Liver (tissue), 9 donors: Measurements from ENCODE around the gene CLINT1. TPM values are rescaled to one million over a fixed set of nuclear protein-coding genes. Genes with fewer than 3 reads are reported as not detected.

Source experiments
- DNase-seq: peaks from one replicate; pipeline ENCODE4 v3.0.0-alpha.2; 2017; ENCODE audit warnings: low spot score
- H3K27ac ChIP-seq, 2 donors: one replicate each; pipeline ENCODE4 v1.7.0; 2013; ENCODE audit warnings: inconsistent platforms in 2 of 2, low read length in 2 of 2, control low read depth in 1 of 2, low read depth in 1 of 2, mild to moderate bottlenecking in 1 of 2
- H3K27me3 ChIP-seq, 4 donors: one replicate each; pipeline versions ENCODE4 v1.6.1 to v1.7.0; 2013; ENCODE audit warnings: low read length in 3 of 4, inconsistent platforms in 1 of 4, mild to moderate bottlenecking in 1 of 4, moderate library complexity in 1 of 4; ENCODE audit not compliant: control insufficient read depth in 4 of 4, insufficient read depth in 4 of 4
- H3K36me3 ChIP-seq, 4 donors: one replicate each; pipeline versions ENCODE4 v1.6.1 to v1.7.0; 2013; ENCODE audit warnings: low read length in 3 of 4, mild to moderate bottlenecking in 3 of 4, low read depth in 1 of 4, moderate library complexity in 1 of 4; ENCODE audit not compliant: control insufficient read depth in 4 of 4, insufficient read depth in 3 of 4
- H3K4me1 ChIP-seq, 4 donors: one replicate each; pipeline versions ENCODE4 v1.6.1 to v1.7.0; 2013; ENCODE audit warnings: low read length in 3 of 4, mild to moderate bottlenecking in 3 of 4, moderate library complexity in 1 of 4; ENCODE audit not compliant: control insufficient read depth in 4 of 4, insufficient read depth in 4 of 4
- H3K4me3 ChIP-seq, 3 donors: one replicate each; pipeline versions ENCODE4 v1.6.1 to v1.7.0; 2013; ENCODE audit warnings: low read length in 3 of 3, control low read depth in 1 of 3, low read depth in 1 of 3, mild to moderate bottlenecking in 1 of 3
- H3K9ac ChIP-seq, 2 donors: one replicate each; pipeline ENCODE4 v1.7.0; 2013; ENCODE audit warnings: low read length in 2 of 2, mild to moderate bottlenecking in 2 of 2, moderate library complexity in 2 of 2, control low read depth in 1 of 2, low read depth in 1 of 2
- H3K9me3 ChIP-seq, 4 donors: one replicate each; pipeline versions ENCODE4 v1.6.1 to v1.7.0; 2013; ENCODE audit warnings: low read length in 3 of 4; ENCODE audit not compliant: control insufficient read depth in 4 of 4
- ATF3 ChIP-seq: IDR thresholded peaks from 2 replicates; pipeline ENCODE4 v1.6.1; 2016; ENCODE audit warnings: antibody characterized with exemption
- EGR1 ChIP-seq, 2 donors: IDR thresholded peaks; 2 replicates each; pipeline ENCODE4 v1.6.1; 2016 to 2018; ENCODE audit warnings: antibody characterized with exemption in 2 of 2, low read depth in 2 of 2
- FOXA2 ChIP-seq: IDR thresholded peaks from 2 replicates; pipeline ENCODE4 v1.6.1; 2016; ENCODE audit warnings: antibody characterized with exemption
- HNF4A ChIP-seq, 2 donors: conservative IDR thresholded peaks; 2 replicates each; pipeline ENCODE4 v1.6.1; 2016; ENCODE audit warnings: antibody characterized with exemption in 2 of 2, mild to moderate bottlenecking in 2 of 2
- HNF4G ChIP-seq: IDR thresholded peaks from 2 replicates; pipeline ENCODE4 v1.6.1; 2016; ENCODE audit warnings: antibody characterized with exemption
- JUND ChIP-seq, 2 donors: IDR thresholded peaks; 2 replicates each; pipeline ENCODE4 v1.6.1; 2016; ENCODE audit warnings: antibody characterized with exemption in 2 of 2
- MAX ChIP-seq: IDR thresholded peaks from 2 replicates; pipeline ENCODE4 v1.6.1; 2016; ENCODE audit warnings: antibody characterized with exemption
- NR2F2 ChIP-seq: IDR thresholded peaks from 2 replicates; pipeline ENCODE4 v1.6.1; 2016; ENCODE audit warnings: antibody characterized with exemption
- RXRA ChIP-seq, 2 donors: IDR thresholded peaks; 2 replicates each; pipeline ENCODE4 v1.6.1; 2017 to 2018; ENCODE audit warnings: antibody characterized with exemption in 2 of 2, mild to moderate bottlenecking in 1 of 2
- SP1 ChIP-seq: IDR thresholded peaks from 2 replicates; pipeline ENCODE4 v1.6.1; 2018; ENCODE audit warnings: antibody characterized with exemption, mild to moderate bottlenecking
- YY1 ChIP-seq: IDR thresholded peaks from 2 replicates; pipeline ENCODE4 v1.6.1; 2016; ENCODE audit warnings: antibody characterized with exemption, mild to moderate bottlenecking
- WGBS: extraction: QIAGEN DNeasy Blood & Tissue Kit; methylation state at CpG from one replicate; pipeline ENCODE4 v1.1.7; 2013; 5-methylcytosine and 5-hydroxymethylcytosine counted together
- polyA plus RNA-seq, 2 donors: library from polyadenylated mRNA; stranded (reverse) in 1 of 2; unstranded in 1 of 2; fragments of 200-250 nt in 1 of 2; fragments of >200 nt in 1 of 2; fragmentation: Nextera tagmentation in 1 of 2; extraction: Ambion mirVana in 1 of 2; gene quantifications; one replicate each; pipeline versions ENCODE4 v1.2.1 to v1.2.3, GENCODE V29; 2013 to 2015
- total RNA-seq, 2 donors: library from RNA; depleted of rRNA; stranded (reverse); fragments of >200 nt; gene quantifications; one replicate each; pipeline ENCODE4 v1.2.3, GENCODE V29; 2014
- TF ChIP-seq, protein P1 (sequence below): IDR thresholded peaks from 2 replicates; pipeline ENCODE4 v1.6.1; 2016; ENCODE audit warnings: antibody characterized with exemption, mild to moderate bottlenecking
- TF ChIP-seq, protein P2 (sequence below): IDR thresholded peaks from 2 replicates; pipeline ENCODE4 v1.6.1; 2016; ENCODE audit warnings: antibody characterized with exemption
- TF ChIP-seq, protein P3 (sequence below): fragments of 150-350 bp; IDR thresholded peaks from 2 replicates; pipeline ENCODE4 v1.5.1; 2017; ENCODE audit warnings: improper control_type of control experiment, low read depth, low read length; ENCODE audit not compliant: missing input control
- donor health status: healthy.
- donor health status: healthy.
- donor health status: healthy.
- donor health status: healthy.
- donor health status: healthy.

CLINT1 gene
- total and polyA plus RNA-seq, 4 donors = 34.8 to 115 (median 68.3) TPM

DNA sequence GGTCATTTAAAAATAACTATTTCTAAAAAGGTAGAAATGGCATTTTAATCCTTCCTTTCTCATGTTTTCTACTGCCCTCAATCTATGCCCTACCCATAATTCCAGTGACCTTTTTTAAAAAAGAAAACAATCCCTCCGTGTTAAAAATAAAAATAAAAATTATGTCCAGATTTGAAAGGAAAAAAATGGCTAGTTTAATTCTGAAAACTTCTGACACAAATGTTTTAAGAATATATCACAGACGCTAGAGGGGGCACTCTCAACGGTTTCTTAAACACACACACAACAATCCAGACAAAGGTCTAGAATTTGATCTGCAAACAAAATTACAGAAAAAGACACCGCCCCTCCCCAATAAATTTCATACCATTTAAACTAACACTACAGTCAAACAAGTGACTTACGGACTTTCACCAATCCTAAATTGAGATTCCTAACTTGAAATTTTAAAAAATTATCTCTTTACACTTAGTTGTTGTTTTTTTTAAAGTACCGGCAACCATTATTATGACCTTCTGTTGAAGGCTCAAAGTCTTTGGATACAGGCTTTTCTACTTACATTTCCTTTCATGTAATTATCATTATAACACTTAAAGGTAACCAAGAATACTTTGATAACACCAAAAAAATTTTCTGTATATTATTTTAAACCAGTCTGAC, 38.2 kb downstream of the CLINT1 start (continued):
- TF ChIP-seq, protein P1, sequence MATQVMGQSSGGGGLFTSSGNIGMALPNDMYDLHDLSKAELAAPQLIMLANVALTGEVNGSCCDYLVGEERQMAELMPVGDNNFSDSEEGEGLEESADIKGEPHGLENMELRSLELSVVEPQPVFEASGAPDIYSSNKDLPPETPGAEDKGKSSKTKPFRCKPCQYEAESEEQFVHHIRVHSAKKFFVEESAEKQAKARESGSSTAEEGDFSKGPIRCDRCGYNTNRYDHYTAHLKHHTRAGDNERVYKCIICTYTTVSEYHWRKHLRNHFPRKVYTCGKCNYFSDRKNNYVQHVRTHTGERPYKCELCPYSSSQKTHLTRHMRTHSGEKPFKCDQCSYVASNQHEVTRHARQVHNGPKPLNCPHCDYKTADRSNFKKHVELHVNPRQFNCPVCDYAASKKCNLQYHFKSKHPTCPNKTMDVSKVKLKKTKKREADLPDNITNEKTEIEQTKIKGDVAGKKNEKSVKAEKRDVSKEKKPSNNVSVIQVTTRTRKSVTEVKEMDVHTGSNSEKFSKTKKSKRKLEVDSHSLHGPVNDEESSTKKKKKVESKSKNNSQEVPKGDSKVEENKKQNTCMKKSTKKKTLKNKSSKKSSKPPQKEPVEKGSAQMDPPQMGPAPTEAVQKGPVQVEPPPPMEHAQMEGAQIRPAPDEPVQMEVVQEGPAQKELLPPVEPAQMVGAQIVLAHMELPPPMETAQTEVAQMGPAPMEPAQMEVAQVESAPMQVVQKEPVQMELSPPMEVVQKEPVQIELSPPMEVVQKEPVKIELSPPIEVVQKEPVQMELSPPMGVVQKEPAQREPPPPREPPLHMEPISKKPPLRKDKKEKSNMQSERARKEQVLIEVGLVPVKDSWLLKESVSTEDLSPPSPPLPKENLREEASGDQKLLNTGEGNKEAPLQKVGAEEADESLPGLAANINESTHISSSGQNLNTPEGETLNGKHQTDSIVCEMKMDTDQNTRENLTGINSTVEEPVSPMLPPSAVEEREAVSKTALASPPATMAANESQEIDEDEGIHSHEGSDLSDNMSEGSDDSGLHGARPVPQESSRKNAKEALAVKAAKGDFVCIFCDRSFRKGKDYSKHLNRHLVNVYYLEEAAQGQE = no peak
- no peak for TF ChIP-seq NR2F2
- no peak for TF ChIP-seq HNF4G
- TF ChIP-seq ATF3 = no peak
- TF ChIP-seq YY1 = no peak
- TF ChIP-seq, protein P2, sequence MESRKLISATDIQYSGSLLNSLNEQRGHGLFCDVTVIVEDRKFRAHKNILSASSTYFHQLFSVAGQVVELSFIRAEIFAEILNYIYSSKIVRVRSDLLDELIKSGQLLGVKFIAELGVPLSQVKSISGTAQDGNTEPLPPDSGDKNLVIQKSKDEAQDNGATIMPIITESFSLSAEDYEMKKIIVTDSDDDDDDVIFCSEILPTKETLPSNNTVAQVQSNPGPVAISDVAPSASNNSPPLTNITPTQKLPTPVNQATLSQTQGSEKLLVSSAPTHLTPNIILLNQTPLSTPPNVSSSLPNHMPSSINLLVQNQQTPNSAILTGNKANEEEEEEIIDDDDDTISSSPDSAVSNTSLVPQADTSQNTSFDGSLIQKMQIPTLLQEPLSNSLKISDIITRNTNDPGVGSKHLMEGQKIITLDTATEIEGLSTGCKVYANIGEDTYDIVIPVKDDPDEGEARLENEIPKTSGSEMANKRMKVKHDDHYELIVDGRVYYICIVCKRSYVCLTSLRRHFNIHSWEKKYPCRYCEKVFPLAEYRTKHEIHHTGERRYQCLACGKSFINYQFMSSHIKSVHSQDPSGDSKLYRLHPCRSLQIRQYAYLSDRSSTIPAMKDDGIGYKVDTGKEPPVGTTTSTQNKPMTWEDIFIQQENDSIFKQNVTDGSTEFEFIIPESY = no peak
- TF ChIP-seq SP1 = no peak

DNA sequence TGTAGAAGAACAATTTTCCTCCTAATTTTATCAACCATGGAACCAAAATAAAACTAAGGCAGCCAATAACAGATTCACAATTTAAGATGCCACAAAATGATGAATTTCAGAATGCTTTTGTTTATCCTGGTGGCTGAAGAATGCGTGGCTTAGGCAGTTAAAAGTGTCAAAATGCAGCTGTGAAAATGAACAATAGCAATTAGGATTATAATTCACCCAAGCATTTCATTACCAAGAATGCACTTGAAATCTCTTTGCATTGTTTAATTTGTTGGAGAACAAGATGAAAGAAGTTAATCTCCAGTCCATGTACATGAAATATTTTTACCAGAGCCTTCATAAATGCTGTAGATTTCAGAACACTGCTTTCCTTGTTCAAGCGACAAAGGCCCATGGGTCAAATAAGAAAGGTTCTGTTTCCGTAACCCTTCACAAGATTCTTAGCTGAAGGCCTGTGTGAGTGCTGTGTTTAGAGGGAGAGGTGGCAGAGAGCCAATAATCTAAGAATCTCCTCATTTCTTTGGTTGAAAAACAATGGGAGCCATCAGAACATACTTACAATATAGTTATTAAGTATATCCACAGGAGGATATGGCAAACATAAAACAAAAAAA, 39.3 kb downstream of the CLINT1 start:
- peaks cover 2 to 40% (median 34%) of the 10 kb centered on the region in 4 donors for H3K4me1 ChIP-seq
- peaks cover 0 to 10% (median 0%) of the 10 kb centered on the region in 4 donors for H3K36me3 ChIP-seq
- H3K27me3 ChIP-seq = no peaks in the 10 kb centered on the region
- TF ChIP-seq, protein P3, sequence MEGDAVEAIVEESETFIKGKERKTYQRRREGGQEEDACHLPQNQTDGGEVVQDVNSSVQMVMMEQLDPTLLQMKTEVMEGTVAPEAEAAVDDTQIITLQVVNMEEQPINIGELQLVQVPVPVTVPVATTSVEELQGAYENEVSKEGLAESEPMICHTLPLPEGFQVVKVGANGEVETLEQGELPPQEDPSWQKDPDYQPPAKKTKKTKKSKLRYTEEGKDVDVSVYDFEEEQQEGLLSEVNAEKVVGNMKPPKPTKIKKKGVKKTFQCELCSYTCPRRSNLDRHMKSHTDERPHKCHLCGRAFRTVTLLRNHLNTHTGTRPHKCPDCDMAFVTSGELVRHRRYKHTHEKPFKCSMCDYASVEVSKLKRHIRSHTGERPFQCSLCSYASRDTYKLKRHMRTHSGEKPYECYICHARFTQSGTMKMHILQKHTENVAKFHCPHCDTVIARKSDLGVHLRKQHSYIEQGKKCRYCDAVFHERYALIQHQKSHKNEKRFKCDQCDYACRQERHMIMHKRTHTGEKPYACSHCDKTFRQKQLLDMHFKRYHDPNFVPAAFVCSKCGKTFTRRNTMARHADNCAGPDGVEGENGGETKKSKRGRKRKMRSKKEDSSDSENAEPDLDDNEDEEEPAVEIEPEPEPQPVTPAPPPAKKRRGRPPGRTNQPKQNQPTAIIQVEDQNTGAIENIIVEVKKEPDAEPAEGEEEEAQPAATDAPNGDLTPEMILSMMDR = no peak
- TF ChIP-seq FOXA2 (no peak), MAX (no peak)
- no peak overlapping the region for H3K27ac ChIP-seq
- no peak overlapping the region for H3K9ac ChIP-seq
- H3K4me3 ChIP-seq = no peak overlapping the region
- WGBS = 56% methylated on average over 3 of the region's 3 CpGs
- H3K9me3 ChIP-seq = no peaks in the 10 kb centered on the region
- no peak for DNase-seq

DNA sequence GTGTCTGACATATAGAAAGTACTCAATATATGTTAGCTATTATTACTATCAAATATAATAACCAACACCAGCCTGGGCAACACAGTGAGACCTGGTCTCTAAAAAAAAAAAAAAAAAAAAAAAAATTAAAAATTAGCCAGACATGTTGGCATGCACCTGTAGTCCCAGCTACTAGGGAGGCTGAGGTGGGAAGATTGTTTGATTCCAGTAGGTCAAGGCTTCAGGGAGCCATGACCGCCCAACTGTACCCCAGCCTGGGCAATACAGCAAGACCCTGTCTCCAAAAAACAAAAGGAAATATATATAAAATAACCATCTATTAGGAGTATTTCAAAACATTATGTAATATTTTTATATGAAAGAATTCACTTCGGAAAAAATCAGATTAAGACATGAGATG, 40.6 kb downstream of the CLINT1 start:
- 63% methylated on average over 2 of the region's 2 CpGs for WGBS
- no peak for TF ChIP-seq JUND (IDR thresholded peaks at IDR 0.05)
- TF ChIP-seq MAX = no peak
- TF ChIP-seq RXRA (IDR thresholded peaks at IDR 0.05) = no peak
- TF ChIP-seq NR2F2 = no peak
- no peak for TF ChIP-seq EGR1 (IDR thresholded peaks at IDR 0.05; ENCODE audit: low read depth in 2 of 2)
- no peak for TF ChIP-seq HNF4A (conservative IDR thresholded peaks at IDR 0.05)
- no peak for TF ChIP-seq ATF3
- TF ChIP-seq, protein P3 = no peak
- TF ChIP-seq YY1 = no peak
- peaks cover 2 to 34% (median 30%) of the 10 kb centered on the region in 4 donors for H3K4me1 ChIP-seq
- no peaks in the 10 kb centered on the region for H3K9me3 ChIP-seq
- no peak overlapping the region for H3K27ac ChIP-seq
- H3K36me3 ChIP-seq = peaks cover 0 to 21% (median 6%) of the 10 kb centered on the region in 4 donors
- H3K4me3 ChIP-seq = no peak overlapping the region
- no peak overlapping the region for H3K9ac ChIP-seq
- no peaks in the 10 kb centered on the region for H3K27me3 ChIP-seq
- DNase-seq = no peak
